GM21717 (cell line): ENCODE measurements around the gene NLE1.
"Not testable (repeated sequence)": the region's sequence is repeated elsewhere in the genome, so short reads cannot be mapped to it uniquely, and the experiment has no call there.

Experiments
- ATAC-seq: cut with Tn5 transposase; IDR thresholded peaks from one replicate; pipeline ENCODE4 v1.9.1; 2021; ENCODE audit warnings: mild to moderate bottlenecking, moderate library complexity; ENCODE audit not compliant: unreplicated experiment

Gene NLE1

DNA sequence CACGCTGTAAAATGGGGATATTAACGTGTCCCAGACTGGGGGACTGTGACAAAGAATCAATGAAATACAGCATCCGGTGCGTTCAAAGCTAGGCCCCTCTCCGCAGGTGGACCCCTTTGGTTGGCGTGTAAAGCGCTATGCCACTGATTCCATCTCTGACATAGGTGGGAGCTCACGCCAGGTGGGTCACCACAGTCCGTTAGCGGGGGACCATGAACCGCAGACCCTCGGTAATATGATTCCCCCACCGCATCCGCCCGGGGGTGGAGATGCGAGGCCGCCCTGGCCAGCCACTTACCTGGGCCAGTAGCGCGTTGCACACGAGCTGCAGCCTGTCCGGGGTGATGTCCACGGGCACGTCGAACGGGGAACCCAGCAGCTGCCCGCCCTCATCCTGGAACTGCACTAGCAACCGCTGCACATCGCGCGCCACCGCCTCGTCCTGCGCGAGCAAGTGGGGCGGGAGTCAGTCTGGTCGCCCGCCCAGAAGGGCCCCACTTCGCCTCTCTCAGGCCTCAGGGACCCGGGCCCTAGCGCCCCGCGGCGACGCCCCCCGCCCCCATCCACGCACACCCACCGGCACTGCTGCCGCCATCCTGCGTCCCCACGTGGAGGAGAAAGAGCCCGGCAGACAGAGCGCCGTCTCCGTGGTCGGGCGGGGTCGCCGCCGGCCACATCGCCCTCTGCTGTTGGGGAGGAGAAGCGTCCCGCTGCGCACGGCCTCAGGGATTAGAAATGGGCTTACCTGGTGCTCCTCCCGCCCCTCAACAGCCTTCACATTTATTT, at the start of gene NLE1:
TSS of gene NLE1 (minus strand) at position 623 of the 786 bp plus-strand sequence. CDS start at position 595, 28 bp downstream.
- peak; percentile 82 for ATAC-seq

DNA sequence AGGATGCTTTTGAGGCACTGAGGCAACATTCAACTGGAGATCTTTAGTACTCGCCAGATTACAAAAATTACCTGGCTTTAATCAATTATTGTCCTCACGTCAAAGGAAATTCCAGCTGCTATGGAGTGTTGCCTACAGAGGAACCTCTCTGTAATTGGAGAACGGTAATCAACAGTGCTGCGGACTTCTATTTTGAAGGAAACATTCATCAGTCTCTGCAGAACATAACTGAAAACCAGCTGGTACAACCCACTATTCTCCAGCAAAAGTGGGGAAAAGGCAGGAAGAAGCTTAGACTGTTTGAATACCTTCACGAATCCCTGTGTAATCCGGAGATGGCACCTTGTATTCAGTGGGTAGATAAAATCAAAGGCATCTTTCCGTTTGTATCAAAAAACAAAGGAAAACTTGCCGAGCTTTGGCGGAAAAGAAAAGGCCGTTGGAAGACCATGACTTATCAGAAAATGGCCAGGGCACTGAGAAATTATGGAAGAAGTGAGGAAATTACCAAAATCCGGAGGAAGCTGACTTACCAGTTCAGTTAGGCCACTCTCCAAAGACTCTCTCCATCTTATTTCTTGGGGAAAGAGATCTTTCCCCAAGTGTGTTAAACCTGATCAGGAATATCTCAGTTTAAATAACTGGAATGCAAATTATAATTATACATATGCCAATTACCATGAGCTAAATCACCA, 49.0 kb upstream of the NLE1 start:
- no peak for ATAC-seq

DNA sequence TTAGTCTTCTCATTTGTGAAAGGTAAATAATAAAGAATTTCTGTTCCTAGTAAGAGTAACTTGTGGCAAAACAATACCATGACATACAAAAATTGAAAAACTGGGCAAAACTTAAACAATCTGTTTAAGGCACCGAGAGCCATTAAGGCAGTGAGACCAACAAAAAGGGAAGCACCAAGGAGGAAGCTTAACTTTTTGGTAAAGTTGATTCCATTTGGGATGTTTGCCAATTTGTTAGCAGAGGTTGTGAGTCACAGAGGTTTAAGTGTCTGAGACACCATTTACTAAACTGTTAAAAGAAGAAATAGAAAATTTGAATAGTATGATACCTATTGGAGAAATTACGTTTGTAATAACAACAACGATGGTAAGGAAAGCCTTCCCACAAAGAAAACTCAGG, 47.2 kb upstream of the NLE1 start:
- ATAC-seq = no peak

DNA sequence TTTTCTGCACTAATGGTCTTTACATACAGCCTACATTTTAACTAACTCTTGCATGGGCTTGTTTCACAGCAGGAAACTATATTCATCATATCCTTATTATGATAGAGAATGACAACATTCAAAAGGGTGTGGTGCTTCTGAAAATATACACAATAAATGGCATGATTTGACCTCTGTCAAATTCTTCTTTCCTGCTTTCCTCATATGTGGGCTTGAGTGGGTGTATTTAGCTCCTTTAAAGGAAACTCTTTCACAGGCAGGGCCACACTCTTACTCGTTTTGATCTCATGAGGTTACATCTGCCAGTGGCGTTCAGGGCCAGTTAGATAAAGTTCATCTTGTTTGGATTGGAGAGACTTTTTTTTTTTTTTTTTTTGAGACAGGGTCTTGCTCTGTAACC, 46.0 kb upstream of the NLE1 start:
- no peak for ATAC-seq

DNA sequence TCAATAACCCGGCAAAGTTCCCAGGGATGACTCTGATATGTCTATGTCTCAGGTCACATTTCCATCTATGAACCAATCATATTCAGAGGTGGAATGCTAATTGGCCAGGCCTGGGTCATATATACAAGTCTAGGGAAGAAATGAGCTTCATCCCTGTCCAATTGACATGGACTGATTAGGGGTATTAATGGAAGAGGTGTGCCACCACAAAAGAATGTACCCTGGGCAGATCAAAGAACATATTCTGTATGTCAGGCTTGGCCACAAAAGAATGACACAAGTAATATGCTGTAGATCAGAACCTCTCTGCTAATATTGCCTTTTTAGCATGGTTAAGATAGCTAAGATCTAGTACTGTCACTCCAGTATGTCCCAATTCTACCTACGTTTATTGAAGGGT, 45.4 kb upstream of the NLE1 start:
- ATAC-seq = no peak

DNA sequence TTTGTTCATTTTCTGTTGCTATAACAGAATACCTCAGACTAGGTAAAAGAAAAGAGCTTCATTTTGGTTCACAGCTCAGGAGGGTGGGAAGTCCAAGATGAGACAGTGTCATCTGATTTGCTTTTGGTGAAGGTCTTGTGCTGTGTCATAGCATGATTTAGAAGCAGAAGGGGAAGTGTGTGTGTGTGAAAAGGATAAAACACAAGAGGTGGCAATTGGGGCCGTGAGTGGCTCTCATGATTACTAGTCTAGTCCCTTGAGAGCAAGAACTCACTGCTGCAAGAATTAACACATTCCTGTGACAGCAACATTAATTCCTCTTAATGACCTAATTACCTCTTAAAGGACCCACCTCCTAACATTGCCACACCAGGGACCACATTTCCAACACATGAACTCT, 43.7 kb upstream of the NLE1 start:
- ATAC-seq = no peak

DNA sequence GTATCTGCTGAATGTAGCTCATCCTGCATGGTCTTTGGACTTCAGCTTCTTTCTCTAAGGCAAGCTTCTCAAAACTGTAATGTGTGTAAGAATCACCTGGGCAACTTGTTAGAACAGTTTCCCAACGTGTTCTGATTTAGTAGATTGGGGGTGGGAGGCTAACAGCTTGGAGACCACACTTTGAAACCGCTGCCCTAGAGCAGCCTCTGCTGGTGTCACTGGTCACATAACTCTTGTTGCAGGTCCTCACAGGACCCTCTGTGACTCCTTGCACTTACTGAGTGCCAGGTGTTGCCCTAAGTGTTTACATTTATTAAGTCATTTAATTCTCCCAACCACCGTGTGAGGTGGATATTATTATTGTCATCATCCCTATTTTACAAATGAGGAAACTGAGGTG, 42.2 kb upstream of the NLE1 start:
- ATAC-seq = no peak

DNA sequence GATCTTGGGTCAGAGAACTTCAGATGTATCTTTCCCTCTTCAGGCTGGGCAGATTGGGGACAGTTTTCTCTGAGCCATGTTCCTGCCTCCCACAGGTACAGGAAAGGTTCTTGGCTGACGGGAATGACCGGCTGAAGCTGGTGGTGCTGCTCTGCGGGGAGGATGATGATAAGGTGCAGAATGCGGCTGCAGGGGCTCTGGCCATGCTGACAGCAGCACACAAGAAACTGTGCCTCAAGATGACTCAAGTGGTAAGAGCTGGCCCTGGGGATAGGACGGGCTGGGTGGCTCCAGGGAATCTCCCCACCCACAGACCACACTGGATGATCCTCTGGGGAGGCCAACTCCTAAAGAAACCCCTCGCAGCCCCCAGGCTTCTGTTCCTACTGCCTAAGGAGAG, 41.2 kb upstream of the NLE1 start:
- ATAC-seq = no peak

DNA sequence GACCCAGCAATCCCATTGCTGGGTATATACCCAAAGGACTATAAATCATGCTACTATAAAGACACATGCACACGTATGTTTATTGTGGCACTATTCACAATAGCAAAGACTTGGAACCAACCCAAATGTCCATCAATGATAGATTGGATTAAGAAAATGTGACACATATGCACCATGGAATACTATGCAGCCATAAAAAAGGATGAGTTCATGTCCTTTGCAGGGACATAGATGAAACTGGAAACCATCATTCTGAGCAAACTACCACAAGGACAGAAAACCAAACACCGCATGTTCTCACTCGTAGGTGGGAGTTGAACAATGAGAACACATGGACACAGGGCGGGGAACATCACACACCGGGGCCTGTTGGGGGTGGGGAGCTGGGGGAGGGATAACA, 37.3 kb upstream of the NLE1 start:
- ATAC-seq = not testable (repeated sequence)

DNA sequence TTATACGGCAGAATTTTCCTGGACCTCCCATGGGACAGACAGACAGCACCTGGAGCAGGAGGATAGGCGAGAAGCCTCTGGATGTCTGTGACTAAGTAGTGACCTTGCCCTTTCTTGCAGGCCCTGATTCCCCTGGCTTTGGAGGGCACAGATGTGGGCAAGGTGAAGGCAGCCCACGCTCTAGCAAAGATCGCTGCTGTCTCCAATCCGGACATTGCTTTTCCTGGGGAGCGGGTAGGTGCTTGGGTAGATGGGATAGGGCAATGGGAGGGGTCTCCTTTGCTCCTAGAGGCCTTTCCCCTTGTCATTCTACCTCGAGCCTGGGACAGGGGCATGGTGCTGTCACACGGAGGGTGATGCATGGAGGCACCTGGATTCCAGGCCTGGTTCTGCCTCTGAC, 34.8 kb upstream of the NLE1 start:
- no peak for ATAC-seq

DNA sequence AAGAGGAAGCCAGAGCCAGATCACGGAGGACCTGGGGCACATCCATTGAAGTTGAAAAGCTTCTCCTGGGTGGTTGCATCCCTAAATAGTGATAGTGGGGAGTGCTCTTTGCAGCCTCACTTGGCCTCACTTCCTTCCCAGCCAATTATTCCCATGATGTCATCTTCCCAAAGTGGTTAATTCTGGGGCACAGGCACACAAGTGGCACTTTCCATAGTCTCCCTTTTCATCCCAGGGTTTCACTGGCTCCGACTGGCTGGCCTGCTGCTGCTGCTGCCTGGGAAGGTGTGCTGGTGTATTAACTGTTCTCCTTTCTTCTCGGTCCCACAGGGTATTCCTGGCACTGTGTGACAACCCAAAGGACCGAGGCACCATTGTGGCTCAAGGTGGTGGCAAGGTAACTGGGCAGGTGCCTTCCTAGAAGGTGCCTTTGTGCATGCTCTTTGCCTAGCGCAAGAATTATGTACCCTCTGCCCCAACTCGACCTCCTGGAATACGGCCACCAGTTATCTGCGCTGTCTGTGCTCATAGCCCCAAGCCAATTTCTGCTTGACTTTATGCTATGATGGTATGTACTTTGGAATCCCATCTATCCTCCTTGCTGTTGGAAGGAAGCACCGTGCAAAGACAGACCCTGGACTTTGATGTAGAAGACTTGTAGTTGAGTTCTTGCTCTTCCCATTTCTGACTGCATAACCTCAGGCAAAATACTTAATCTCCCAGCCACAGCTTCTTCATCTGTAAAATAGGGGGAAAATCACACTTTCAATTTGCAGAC, 33.7 kb upstream of the NLE1 start:
- no peak for ATAC-seq

DNA sequence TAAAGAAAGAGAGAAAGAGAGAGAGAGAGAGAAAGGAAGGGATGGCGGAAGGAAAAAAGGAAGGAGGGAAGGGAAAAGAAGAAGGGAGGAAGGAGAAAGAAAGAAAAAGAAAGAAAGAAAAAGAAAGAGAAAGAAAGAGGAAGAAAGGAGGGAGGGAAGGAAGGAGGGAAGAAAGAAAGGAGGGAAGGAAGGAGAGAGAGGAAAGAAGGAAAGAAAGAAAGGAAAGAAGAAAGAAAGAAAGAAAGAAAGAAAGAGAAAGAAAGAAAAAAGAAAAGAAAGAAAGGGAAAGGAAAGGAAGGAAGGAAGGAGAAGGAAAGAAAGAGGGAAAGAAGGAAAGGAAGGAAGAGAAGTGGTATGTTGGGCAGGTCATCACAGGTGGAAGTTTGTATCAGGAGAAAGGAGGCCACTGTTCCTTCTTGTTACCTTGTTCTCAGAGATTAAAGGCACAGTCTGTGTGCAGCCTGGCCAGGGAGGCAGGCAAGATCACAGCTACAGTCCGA, 32.8 kb upstream of the NLE1 start:
- ATAC-seq = no peak

DNA sequence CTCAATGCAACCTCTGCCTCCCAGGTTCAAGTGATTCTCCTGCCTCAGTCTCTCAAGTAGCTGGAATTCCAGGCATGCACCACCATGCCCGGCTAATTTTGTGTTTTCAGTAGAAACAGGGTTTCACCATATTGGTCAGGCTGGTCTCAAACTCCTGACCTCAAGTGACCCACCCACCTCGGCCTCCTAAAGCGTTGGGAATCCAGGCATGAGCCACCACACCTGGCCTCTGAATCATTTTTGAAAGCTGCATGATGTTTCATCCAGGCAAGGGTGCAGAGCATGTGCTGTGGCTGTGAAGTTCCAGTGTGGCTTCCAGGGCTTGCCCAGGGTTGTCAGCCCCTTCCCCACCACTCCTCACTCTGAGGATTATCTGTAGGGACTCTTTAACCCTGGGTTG, 30.2 kb upstream of the NLE1 start:
- ATAC-seq = not testable (repeated sequence)

DNA sequence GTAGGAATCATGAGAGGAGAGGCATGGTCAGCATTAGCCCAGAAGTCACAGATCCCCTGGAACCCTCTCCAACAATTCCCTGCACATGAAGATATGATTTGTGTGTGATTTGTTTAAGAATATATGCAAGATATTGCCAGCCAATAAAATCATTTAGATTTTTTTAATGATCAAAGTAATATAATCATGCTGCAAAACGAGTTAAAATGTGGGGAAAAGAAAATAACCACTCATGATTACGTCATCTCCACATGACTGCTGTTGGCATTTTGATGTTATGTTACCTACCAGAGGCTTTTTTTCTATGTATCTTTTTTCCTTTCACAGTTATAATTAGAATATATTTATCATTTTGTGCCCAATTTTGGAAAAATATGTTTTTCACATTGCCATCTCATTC, 29.7 kb upstream of the NLE1 start:
- no peak for ATAC-seq

DNA sequence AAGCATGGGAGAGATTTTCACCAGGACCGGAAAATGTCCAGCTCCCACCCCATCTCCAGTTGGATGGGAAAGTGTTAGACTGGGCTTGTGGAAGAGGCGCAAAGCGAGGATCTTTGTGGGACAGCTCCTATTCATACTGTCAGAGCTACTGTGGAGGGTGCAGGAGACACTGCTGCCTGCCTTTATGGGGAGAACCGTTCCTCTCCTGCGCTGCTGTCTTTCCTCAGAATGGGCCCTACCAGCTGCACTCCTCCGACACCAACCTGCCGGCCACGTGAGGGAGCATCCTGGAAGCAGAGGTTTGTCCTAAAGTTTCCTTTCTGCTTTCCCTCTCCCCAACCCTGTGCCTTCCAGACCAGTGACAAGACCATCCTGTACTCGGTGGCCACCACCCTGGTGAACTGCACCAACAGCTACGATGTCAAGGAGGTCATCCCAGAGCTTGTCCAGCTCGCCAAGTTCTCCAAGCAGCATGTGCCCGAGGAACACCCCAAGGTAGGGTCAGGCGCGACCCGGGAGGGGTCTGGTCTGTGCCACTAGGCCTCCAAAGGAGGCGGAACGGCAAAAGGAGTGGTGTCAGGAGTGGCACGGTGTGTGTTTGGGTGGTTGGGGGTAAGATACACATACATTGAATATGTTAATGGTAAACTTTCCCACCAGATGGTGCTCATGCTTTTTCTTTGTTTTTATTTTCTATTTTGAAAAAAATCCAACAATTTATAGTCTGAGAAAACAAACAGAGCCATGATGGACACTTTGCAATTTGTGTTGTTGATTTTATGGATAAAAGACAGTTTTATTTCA, 29.1 kb upstream of the NLE1 start:
- no peak for ATAC-seq

DNA sequence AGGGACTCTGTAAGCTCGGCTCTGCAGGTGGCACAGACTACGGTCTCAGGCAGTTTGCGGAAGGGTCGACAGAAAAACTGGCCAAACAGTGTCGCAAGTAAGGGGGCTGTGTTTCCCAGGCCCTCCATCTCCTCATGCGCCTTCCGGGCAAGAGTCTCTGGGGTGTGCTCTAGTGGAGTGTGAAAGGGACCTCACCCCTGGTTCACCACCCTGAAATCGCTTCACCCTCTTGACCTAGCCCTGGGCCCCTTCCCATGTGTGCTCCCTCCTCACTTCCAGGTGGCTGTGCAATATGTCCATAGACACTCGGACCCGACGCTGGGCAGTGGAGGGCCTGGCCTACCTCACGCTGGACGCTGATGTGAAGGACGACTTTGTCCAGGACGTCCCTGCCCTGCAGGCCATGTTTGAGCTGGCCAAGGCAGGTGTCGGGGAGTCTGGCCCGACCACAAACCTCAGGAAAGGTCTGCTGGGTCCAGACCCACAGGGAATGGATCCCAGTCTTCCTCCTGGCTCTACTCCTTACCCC, 27.8 kb upstream of the NLE1 start:
- ATAC-seq = no peak

DNA sequence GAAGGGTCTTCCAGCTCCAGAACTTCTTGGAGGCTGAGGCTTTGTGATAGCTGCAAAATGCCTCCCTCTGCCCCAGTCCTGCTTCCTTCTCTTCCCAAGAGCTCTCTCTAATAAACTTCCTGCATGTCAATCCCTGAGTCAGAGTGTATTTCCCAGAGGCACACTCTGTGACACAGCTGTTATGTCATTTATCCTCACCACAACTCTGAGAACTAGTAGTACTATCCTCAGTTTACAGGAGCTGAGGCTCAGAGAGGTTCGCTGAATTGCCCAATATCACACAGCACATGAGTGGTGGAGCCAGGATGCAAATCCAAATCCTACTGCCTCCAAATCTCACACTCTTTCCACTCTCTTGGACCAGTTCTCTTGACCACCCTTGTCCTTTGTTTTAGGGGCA, 25.6 kb upstream of the NLE1 start:
- ATAC-seq = no peak

DNA sequence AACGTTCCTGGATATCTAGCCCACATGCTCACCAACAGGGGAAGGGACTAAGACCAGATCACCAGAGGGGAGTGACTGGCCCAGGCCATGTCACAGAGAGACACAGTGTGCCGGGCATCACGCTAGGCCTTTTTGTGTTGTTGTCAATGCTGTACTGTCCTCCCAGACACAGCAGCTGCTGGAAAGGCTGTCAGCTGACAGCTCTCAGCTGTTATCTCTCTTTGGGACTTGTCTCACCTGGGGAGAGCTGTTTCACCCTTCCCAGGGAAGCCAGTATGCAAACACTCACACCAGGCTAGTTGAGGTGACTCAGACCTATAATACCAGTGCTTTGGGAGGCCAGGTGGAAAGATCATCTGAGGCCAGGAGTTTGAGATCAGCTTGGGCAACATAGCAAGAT, 24.9 kb upstream of the NLE1 start:
- ATAC-seq = no peak

DNA sequence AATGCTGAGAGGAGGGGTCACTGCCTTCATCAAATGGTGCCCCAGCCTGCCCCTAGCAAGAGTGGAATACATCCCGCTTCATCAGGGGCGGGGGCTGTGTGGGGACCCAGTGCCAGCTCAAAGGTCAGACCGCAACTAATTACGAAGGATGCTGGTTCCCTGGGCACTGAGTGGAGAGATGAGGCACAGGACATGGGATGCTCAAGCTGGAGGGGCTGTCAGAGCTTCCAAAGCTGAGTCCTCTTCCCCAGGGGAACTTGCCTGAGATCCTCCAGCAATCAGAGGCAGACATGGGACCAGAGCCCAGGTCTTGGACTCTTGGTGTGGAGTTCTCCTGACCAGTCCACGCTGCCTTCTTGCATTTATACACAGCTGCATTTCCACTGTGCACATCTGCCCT, 24.4 kb upstream of the NLE1 start:
- ATAC-seq = no peak

DNA sequence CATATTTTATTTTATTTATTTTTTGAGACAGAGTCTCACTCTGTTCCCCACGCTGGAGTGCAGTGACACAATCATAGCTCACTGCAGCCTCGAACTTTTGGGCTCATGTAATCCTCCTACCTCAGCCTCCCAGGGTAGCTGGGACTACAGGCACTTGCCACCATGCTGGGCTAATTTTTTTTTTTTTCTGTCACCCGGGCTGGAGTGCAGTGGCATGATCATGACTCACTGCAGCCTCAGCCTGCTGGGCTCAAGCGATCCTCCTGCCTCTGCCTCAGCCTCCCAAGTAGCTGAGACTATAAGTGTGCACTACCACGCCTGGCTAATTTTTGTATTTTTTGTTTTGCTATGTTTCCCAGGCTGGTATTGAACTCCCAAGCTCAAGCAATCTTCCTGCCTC, 22.6 kb upstream of the NLE1 start:
- ATAC-seq = no peak

DNA sequence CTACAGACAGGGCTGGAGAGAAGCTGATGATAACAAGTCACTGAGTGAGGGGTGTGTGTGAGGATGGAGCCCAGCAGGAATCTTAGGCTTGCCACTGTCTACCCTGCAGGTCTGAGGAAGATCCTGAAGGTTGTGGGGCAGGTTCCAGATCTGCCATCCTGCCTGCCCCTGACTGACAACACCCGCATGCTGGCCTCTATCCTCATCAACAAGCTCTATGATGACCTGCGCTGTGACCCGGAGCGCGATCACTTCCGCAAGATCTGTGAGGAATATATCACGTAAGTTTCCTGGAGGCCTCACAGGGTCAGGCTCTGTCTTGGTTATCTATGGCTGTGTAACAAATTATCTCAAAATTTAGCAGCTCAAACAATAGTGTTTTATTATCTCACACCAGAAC, 21.8 kb upstream of the NLE1 start:
- ATAC-seq = no peak
